ENCODE results near the gene CCDC9B.

- no peak for TF ChIP-seq CTCF (IDR thresholded peaks at IDR 0.05)
- no peak for TF ChIP-seq EZH2phosphoT487 (IDR thresholded peaks at IDR 0.05)
- TF ChIP-seq EZH2 (IDR thresholded peaks at IDR 0.05) = no peak
These were observed 48.5 kb downstream of the CCDC9B start for GRCh38 chr15:40292246-40292645.
